Left lung (tissue), 10 donors: ENCODE data around the gene LBR. TPM values are rescaled to one million over a fixed set of nuclear protein-coding genes. Genes with fewer than 3 reads are reported as not detected.
"Not testable (repeated sequence)": the region's sequence is repeated elsewhere in the genome, so short reads cannot be mapped to it uniquely, and the experiment has no call there.

Source experiments
- ATAC-seq: fragments of 200-7000 bp; cut with Tn5 transposase; one replicate; pipeline ENCODE4 v1.9.1; 2020; ENCODE audit warnings: moderate library complexity
- DNase-seq, 4 donors: peaks; one replicate each; pipeline ENCODE4 v3.0.0-alpha.2; 2013 to 2020
- H3K27ac ChIP-seq, 2 donors: fragments of 200-600 bp; sonication (generic) in 1 of 2; one replicate each; pipeline versions ENCODE4 v1.5.0 to v1.8.0; 2020 to 2021
- H3K27me3 ChIP-seq, 2 donors: fragments of 200-600 bp; sonication (generic) in 1 of 2; one replicate each; pipeline versions ENCODE4 v1.5.0 to v1.8.0; 2020 to 2021
- H3K36me3 ChIP-seq, 2 donors: fragments of 200-600 bp; sonication (generic) in 1 of 2; one replicate each; pipeline versions ENCODE4 v1.5.0 to v1.8.0; 2020 to 2021
- H3K4me1 ChIP-seq, 2 donors: fragments of 200-600 bp; one replicate each; pipeline ENCODE4 v1.8.0; 2021
- H3K4me3 ChIP-seq, 2 donors: fragments of 200-600 bp; sonication (generic) in 1 of 2; one replicate each; pipeline versions ENCODE4 v1.5.0 to v1.8.0; 2020 to 2021; ENCODE audit warnings: mild to moderate bottlenecking in 1 of 2
- H3K9me3 ChIP-seq, 2 donors: fragments of 200-600 bp; sonication (generic) in 1 of 2; one replicate each; pipeline versions ENCODE4 v1.5.0 to v1.8.0; 2020 to 2021
- intact Hi-C, 2 donors: fragments of 100-400 bp; cut with DNase I; formaldehyde crosslinking; loops; one replicate each; pipeline versions ENCODE4 v1.11.2 to v1.14.2; 2022
- polyA plus RNA-seq, 6 donors: library from polyadenylated mRNA; unstranded; fragments of 120-200 nt; gene quantifications; one replicate each; pipeline ENCODE4 v1.2.1, GENCODE V29; 2013; ENCODE audit not compliant: insufficient read length in 6 of 6
- total RNA-seq, 2 donors: library from RNA; stranded (reverse); fragmentation: NEBNext Ultra II Directional; extraction: Animal tissue kit (Norgen Biotek cat#: 25700); gene quantifications; one replicate each; pipeline ENCODE4 v1.2.1, GENCODE V29; 2021
- TF ChIP-seq, protein P1 (sequence below), 2 donors: fragments of 200-600 bp; sonication (generic) in 1 of 2; IDR thresholded peaks; one replicate each; pipeline versions ENCODE4 v1.5.0 to v1.8.0; 2021; ENCODE audit warnings: antibody characterized with exemption in 2 of 2
- donor health status: DM: no; HTN: yes; CAD: no.
- donor health status: DM: no; HTN: no; CAD: no.

LBR gene
- total and polyA plus RNA-seq, 8 donors: 42.4 to 109 (median 89.5) TPM

- Histone ChIP-seq H3K4me3 (no peak overlapping the region), H3K27me3 (no peaks in the 10 kb centered on the region), H3K27ac (no peak overlapping the region), H3K36me3 (peaks cover 0 to 51% of the 10 kb centered on the region in 2 donors), H3K9me3 (no peaks in the 10 kb centered on the region), H3K4me1 (no peaks in the 10 kb centered on the region)
- intact Hi-C loops: no loop called here
- DNase-seq (no peak), ATAC-seq (no peak)
- TF ChIP-seq, protein P1, sequence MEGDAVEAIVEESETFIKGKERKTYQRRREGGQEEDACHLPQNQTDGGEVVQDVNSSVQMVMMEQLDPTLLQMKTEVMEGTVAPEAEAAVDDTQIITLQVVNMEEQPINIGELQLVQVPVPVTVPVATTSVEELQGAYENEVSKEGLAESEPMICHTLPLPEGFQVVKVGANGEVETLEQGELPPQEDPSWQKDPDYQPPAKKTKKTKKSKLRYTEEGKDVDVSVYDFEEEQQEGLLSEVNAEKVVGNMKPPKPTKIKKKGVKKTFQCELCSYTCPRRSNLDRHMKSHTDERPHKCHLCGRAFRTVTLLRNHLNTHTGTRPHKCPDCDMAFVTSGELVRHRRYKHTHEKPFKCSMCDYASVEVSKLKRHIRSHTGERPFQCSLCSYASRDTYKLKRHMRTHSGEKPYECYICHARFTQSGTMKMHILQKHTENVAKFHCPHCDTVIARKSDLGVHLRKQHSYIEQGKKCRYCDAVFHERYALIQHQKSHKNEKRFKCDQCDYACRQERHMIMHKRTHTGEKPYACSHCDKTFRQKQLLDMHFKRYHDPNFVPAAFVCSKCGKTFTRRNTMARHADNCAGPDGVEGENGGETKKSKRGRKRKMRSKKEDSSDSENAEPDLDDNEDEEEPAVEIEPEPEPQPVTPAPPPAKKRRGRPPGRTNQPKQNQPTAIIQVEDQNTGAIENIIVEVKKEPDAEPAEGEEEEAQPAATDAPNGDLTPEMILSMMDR (IDR thresholded peaks at IDR 0.05): no peak
Observed at GRCh38 chr1:225396357-225396756, 31.5 kb downstream of the LBR start.

DNA sequence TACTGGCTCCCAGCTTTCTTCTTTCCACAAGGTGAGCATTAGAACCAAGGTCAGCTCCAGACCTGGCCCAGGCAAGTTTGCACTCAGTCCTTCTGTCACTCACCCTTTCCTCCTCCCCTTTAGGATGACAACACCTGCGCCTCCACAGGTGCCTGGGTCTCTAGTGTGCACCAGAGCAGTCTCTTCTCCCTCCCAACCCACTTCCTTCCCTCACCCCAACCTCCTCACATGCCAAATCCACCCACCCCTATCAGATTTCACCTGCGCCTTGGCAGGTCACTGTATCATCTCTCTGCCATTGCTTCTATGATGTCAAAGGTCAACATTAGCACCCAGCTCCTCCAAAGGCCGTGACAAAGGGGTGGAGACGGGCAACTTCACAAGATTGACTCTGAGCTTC, 38.0 kb downstream of the LBR start:
- ATAC-seq (no peak), DNase-seq (no peak)
- Histone ChIP-seq H3K27ac (no peak overlapping the region), H3K4me3 (no peak overlapping the region), H3K9me3 (no peaks in the 10 kb centered on the region), H3K27me3 (no peaks in the 10 kb centered on the region), H3K4me1 (no peaks in the 10 kb centered on the region), H3K36me3 (no peaks in the 10 kb centered on the region)
- TF ChIP-seq, protein P1 (IDR thresholded peaks at IDR 0.05): no peak
- intact Hi-C loops: no loop called here

DNA sequence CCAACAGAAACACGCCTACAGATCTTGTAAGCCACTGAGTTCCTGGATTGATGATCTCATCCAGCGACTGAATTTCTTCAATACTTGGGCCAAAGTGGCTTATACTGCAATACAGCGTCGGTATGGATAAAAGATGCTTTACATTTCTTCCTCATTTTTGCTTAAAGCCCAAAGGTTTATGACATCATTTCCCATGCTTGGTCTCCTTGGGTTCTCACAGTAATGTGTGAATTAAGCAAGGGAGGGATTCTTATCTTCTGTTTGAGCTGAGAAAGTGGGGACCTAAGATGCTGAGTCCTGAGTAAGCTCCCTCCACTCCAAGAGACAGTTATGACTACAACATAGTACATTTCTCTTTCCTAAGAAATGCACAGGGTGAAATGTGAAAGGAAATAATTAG, 39.5 kb downstream of the LBR start:
- TF ChIP-seq, protein P1 (IDR thresholded peaks at IDR 0.05): no peak
- Histone ChIP-seq H3K4me1 (no peaks in the 10 kb centered on the region), H3K27ac (no peak overlapping the region), H3K27me3 (no peaks in the 10 kb centered on the region), H3K36me3 (no peaks in the 10 kb centered on the region), H3K4me3 (no peak overlapping the region), H3K9me3 (no peaks in the 10 kb centered on the region)
- intact Hi-C loops: no loop called here
- no peak for DNase-seq
- ATAC-seq: no peak

GRCh38 chr1:225386860-225387259, 41.0 kb downstream of the LBR start:
- DNase-seq, H3K4me3 ChIP-seq, H3K36me3 ChIP-seq: not testable (repeated sequence)

GRCh38 chr1:225380691-225381090, 47.1 kb downstream of the LBR start:
- H3K9me3 ChIP-seq: no peaks in the 10 kb centered on the region
- H3K27ac ChIP-seq: no peak overlapping the region
- intact Hi-C loops: no loop called here
- no peaks in the 10 kb centered on the region for H3K4me1 ChIP-seq
- no peaks in the 10 kb centered on the region for H3K27me3 ChIP-seq
- ATAC-seq (no peak), DNase-seq (no peak)
- H3K4me3 ChIP-seq: no peak overlapping the region
- H3K36me3 ChIP-seq: no peaks in the 10 kb centered on the region
- TF ChIP-seq, protein P1 (IDR thresholded peaks at IDR 0.05): no peak

More at GRCh38 chr1:225386860-225387259, 41.0 kb downstream of the LBR start:
- ATAC-seq, H3K9me3 ChIP-seq, H3K4me1 ChIP-seq, H3K27ac ChIP-seq, H3K27me3 ChIP-seq, intact Hi-C loops: not testable (repeated sequence)

- Histone ChIP-seq H3K27ac (no peak overlapping the region), H3K27me3 (no peaks in the 10 kb centered on the region), H3K4me1 (no peaks in the 10 kb centered on the region), H3K9me3 (no peaks in the 10 kb centered on the region), H3K36me3 (no peaks in the 10 kb centered on the region), H3K4me3 (no peak overlapping the region)
- intact Hi-C loops: no loop called here
- TF ChIP-seq, protein P1 (IDR thresholded peaks at IDR 0.05): no peak
- peak in 1 of 4 donors; percentile 1 for DNase-seq
- peak; percentile 67 for ATAC-seq
Observed at GRCh38 chr1:225378880-225379279, 49.0 kb downstream of the LBR start.
